Esophagus muscularis mucosa (tissue), 4 donors: Measurements from ENCODE around the gene KIF2C.

Experiments
- EP300 ChIP-seq: sonication (generic); formaldehyde crosslinking; IDR thresholded peaks from one replicate; pipeline ENCODE4 v1.6.1; 2017; ENCODE audit warnings: antibody characterized with exemption
- POLR2A ChIP-seq: fragments of 450-650 bp; IDR thresholded peaks from one replicate; pipeline ENCODE4 v1.6.1; 2017; ENCODE audit warnings: antibody characterized with exemption, moderate library complexity, mild to moderate bottlenecking, low read depth
- POLR2AphosphoS5 ChIP-seq, 2 donors: sonication (generic); formaldehyde crosslinking; IDR thresholded peaks; one replicate each; pipeline ENCODE4 v1.6.1; 2017; ENCODE audit warnings: antibody characterized with exemption in 2 of 2
- TF ChIP-seq, protein P1 (sequence below), 3 experiments: fragments of 200-600 bp in 2 of 3; fragments of 450-650 bp in 1 of 3; sonication (generic) in 2 of 3; IDR thresholded peaks; one replicate each; pipeline ENCODE4 v1.5.1; 2017 to 2019; ENCODE audit warnings: antibody characterized with exemption in 3 of 3, mild to moderate bottlenecking in 2 of 3, moderate library complexity in 1 of 3

GRCh38 chr1:44743211-44743610 lies 3.6 kb downstream of the KIF2C start:
- TF ChIP-seq, protein P1, sequence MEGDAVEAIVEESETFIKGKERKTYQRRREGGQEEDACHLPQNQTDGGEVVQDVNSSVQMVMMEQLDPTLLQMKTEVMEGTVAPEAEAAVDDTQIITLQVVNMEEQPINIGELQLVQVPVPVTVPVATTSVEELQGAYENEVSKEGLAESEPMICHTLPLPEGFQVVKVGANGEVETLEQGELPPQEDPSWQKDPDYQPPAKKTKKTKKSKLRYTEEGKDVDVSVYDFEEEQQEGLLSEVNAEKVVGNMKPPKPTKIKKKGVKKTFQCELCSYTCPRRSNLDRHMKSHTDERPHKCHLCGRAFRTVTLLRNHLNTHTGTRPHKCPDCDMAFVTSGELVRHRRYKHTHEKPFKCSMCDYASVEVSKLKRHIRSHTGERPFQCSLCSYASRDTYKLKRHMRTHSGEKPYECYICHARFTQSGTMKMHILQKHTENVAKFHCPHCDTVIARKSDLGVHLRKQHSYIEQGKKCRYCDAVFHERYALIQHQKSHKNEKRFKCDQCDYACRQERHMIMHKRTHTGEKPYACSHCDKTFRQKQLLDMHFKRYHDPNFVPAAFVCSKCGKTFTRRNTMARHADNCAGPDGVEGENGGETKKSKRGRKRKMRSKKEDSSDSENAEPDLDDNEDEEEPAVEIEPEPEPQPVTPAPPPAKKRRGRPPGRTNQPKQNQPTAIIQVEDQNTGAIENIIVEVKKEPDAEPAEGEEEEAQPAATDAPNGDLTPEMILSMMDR (IDR thresholded peaks at IDR 0.05) = no peak
- TF ChIP-seq POLR2A (no peak), EP300 (no peak), POLR2AphosphoS5 (IDR thresholded peaks at IDR 0.05) (no peak)
